IPS-18a (cell line): ENCODE results near the gene TEKT4.
"Not testable (repeated sequence)": the region's sequence is repeated elsewhere in the genome, so short reads cannot be mapped to it uniquely, and the experiment has no call there.

ENCODE experiments used
- H3K27ac ChIP-seq: one replicate; pipeline ENCODE4 v1.5.1; 2013; ENCODE audit warnings: low read length
- H3K27me3 ChIP-seq: one replicate; pipeline ENCODE4 v1.6.1; 2013; ENCODE audit warnings: mild to moderate bottlenecking, low read length; ENCODE audit not compliant: control insufficient read depth, insufficient read depth
- H3K36me3 ChIP-seq: one replicate; pipeline ENCODE4 v1.6.1; 2013; ENCODE audit warnings: low read depth, low read length; ENCODE audit not compliant: control insufficient read depth
- H3K4me1 ChIP-seq: one replicate; pipeline ENCODE4 v1.6.1; 2013; ENCODE audit warnings: low read depth, low read length; ENCODE audit not compliant: control insufficient read depth
- H3K4me3 ChIP-seq: one replicate; pipeline ENCODE4 v1.5.1; 2013; ENCODE audit warnings: low read length
- H3K9ac ChIP-seq: one replicate; pipeline ENCODE4 v1.6.1; 2013; ENCODE audit warnings: mild to moderate bottlenecking, low read length, moderate library complexity
- H3K9me3 ChIP-seq: one replicate; pipeline ENCODE4 v1.6.1; 2013; ENCODE audit warnings: low read depth, low read length; ENCODE audit not compliant: control insufficient read depth

Gene TEKT4

GRCh38 chr2:94872088-94872618 lies 923 bp downstream of the TEKT4 start:
- Histone ChIP-seq H3K9me3 (no peaks in the 10 kb centered on the region), H3K27me3 (peaks cover 34% of the 10 kb centered on the region), H3K9ac (no peak overlapping the region)

GRCh38 chr2:94872676-94873361 lies 1.6 kb downstream of the TEKT4 start:
- no peaks in the 10 kb centered on the region for H3K4me1 ChIP-seq
- no peaks in the 10 kb centered on the region for H3K9me3 ChIP-seq
- H3K4me3 ChIP-seq = no peak overlapping the region
- no peaks in the 10 kb centered on the region for H3K36me3 ChIP-seq
- H3K9ac ChIP-seq = no peak overlapping the region
- H3K27ac ChIP-seq = no peak overlapping the region
- peaks cover 34% of the 10 kb centered on the region for H3K27me3 ChIP-seq

More at GRCh38 chr2:94872088-94872618, 923 bp downstream of the TEKT4 start:
- H3K4me1 ChIP-seq = no peaks in the 10 kb centered on the region
- no peaks in the 10 kb centered on the region for H3K36me3 ChIP-seq
- peak overlapping the region; percentile 48 for H3K4me3 ChIP-seq
- H3K27ac ChIP-seq = no peak overlapping the region

GRCh38 chr2:94873362-94874276 lies 2.4 kb downstream of the TEKT4 start:
- H3K4me1 ChIP-seq = no peaks in the 10 kb centered on the region
- no peak overlapping the region for H3K27ac ChIP-seq
- peak overlapping the region; percentile 30 for H3K4me3 ChIP-seq
- no peaks in the 10 kb centered on the region for H3K9me3 ChIP-seq
- H3K36me3 ChIP-seq = no peaks in the 10 kb centered on the region
- no peak overlapping the region for H3K9ac ChIP-seq
- H3K27me3 ChIP-seq = peaks cover 34% of the 10 kb centered on the region

DNA sequence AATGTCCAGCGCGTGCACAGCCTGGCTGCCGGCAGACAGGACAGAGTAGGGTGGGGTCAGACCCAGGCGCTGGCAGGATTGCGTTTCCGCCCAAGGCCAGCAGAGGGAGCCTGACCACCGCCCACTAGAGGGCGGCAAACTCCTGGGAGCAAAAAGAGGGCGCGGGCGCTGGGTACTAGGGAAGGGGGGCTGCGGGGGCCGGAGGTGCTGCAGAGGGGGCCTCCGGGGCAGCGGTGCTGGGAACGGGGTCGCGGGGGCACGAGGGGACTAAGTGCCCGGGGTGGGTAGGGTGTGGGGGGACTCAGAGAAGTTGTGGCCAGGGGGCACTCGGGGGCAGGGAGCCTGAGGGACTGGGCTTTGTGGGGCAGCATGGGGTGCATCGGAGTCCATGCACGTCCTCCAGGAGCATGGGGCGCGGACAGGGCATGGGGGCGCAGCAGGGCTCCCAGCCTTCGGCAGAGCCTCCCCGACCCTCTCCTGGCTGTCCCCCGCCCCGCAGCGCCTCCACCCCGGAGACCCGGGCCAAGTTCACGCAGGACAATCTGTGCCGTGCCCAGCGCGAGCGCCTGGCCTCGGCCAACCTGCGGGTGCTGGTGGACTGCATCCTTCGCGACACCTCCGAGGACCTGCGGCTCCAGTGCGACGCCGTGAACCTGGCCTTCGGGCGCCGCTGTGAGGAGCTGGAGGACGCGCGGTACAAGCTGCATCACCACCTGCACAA lies 3.2 kb downstream of the TEKT4 start:
- Histone ChIP-seq H3K9ac (no peak overlapping the region), H3K36me3 (no peaks in the 10 kb centered on the region), H3K9me3 (no peaks in the 10 kb centered on the region), H3K4me3 (peak overlapping the region; percentile 30), H3K27me3 (peaks cover 34% of the 10 kb centered on the region), H3K27ac (no peak overlapping the region), H3K4me1 (no peaks in the 10 kb centered on the region)

GRCh38 chr2:94875064-94875819 lies 4.0 kb downstream of the TEKT4 start:
- no peaks in the 10 kb centered on the region for H3K9me3 ChIP-seq
- H3K36me3 ChIP-seq = no peaks in the 10 kb centered on the region
- no peak overlapping the region for H3K9ac ChIP-seq
- no peak overlapping the region for H3K4me3 ChIP-seq
- H3K4me1 ChIP-seq = no peaks in the 10 kb centered on the region
- no peak overlapping the region for H3K27ac ChIP-seq
- peaks cover 34% of the 10 kb centered on the region for H3K27me3 ChIP-seq

DNA sequence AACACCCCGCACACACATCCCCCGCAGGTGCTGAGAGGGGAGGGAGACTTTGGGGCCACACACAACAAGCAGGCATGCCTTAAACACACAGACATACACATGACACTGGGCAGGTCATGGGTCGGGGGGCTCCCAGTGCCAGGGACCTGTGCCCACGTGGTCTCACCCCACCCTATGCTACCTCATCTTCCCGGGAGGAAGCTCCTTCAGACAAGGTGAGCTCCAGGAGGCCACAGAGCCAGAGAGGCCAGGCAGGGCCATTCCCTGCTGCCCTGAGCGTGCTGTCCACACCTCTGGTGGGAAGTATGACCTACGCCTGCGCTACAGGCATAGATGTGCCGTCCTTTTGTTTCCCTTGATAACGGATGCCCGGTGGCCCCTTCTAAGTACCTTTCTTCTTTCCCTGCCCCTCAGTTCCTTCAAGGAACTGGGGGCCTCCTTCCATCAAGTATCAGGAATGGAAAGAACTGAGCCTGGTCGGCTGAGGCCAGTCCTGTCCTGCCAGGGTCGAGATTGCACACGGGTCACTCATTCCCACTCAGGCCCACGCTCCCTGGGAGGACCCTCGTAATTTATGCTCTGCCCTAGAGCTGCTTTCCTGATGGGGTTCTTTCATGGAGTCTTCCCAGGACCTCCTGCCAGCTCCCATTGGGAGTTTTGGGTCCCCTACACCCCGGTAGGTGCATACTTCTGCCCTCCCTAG lies 4.7 kb downstream of the TEKT4 start:
- peaks cover 27% of the 10 kb centered on the region for H3K27me3 ChIP-seq
- no peaks in the 10 kb centered on the region for H3K36me3 ChIP-seq
- no peak overlapping the region for H3K27ac ChIP-seq
- H3K4me3 ChIP-seq = no peak overlapping the region
- no peaks in the 10 kb centered on the region for H3K4me1 ChIP-seq
- H3K9me3 ChIP-seq = no peaks in the 10 kb centered on the region
- H3K9ac ChIP-seq = no peak overlapping the region

DNA sequence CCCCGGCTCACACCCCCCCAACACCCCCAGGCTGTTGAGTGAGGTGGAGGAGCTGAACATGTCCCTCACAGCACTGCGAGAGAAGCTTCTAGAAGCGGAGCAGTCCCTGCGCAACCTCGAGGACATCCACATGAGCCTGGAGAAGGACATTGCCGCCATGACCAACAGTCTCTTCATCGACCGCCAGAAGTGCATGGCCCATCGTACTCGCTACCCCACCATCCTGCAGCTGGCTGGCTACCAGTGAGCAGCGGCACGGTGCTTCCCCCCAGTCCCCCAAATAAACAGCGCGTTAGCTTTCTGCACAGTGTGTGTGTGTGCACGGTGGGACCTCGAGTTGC lies 5.3 kb downstream of the TEKT4 start:
- no peaks in the 10 kb centered on the region for H3K4me1 ChIP-seq
- peaks cover 22% of the 10 kb centered on the region for H3K27me3 ChIP-seq
- no peak overlapping the region for H3K27ac ChIP-seq
- no peaks in the 10 kb centered on the region for H3K9me3 ChIP-seq
- no peak overlapping the region for H3K9ac ChIP-seq
- H3K4me3 ChIP-seq = no peak overlapping the region
- H3K36me3 ChIP-seq = no peaks in the 10 kb centered on the region

DNA sequence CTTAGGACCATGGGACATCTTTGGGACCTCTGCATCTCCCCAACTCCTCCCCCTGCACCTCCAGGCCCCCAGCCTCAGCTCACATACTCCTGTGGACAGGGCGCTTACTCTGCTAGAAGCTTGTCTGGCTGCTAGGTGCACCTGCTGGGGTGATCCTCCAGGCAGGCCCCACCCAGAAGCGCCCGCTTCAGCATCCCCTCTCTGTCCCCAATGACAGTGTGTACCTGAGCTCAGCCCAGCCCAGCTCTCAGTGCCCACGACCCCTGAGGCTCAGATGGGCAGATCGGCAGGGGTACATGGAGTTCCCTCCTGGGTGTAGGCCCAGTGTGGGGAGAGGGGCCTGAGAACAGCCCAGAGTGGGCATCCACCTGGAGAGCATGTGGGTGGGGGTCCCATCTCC lies 5.9 kb downstream of the TEKT4 start:
- no peaks in the 10 kb centered on the region for H3K9me3 ChIP-seq
- H3K4me1 ChIP-seq = no peaks in the 10 kb centered on the region
- no peaks in the 10 kb centered on the region for H3K36me3 ChIP-seq
- no peak overlapping the region for H3K27ac ChIP-seq
- no peak overlapping the region for H3K9ac ChIP-seq
- H3K4me3 ChIP-seq = no peak overlapping the region
- peaks cover 16% of the 10 kb centered on the region for H3K27me3 ChIP-seq

DNA sequence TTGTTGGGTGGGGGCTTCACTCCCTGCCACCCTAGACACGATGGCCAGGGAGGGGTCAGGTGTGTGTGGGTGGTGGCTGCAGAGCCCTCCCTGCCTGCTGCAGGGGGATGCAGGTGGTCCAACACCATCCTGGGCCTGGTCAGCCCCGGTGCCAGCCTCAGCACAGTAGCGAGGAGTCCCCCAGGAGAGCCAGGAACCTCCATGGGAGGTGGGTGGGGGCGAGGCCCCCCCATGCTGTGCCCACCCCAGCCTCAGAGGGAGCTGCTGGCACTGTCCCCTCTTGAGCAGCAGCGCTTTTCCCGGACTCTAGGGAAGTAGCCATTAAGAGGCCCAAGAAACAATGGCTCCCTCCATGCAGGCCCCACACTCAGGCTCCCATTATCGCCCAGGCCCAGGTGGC lies 7.3 kb downstream of the TEKT4 start:
- H3K9ac ChIP-seq, H3K36me3 ChIP-seq, H3K27me3 ChIP-seq, H3K9me3 ChIP-seq, H3K4me1 ChIP-seq, H3K4me3 ChIP-seq, H3K27ac ChIP-seq: not testable (repeated sequence)

- H3K27ac ChIP-seq = no peak overlapping the region
Observed at GRCh38 chr2:94879314-94879981, 8.2 kb downstream of the TEKT4 start.

More at GRCh38 chr2:94879314-94879981, 8.2 kb downstream of the TEKT4 start:
- no peaks in the 10 kb centered on the region for H3K27me3 ChIP-seq
- H3K4me1 ChIP-seq = no peaks in the 10 kb centered on the region
- no peak overlapping the region for H3K9ac ChIP-seq
- no peak overlapping the region for H3K4me3 ChIP-seq
- H3K36me3 ChIP-seq = no peaks in the 10 kb centered on the region
- H3K9me3 ChIP-seq = no peaks in the 10 kb centered on the region
